LHCN-M2 (cell line): ENCODE results near the gene COX6B1. TPM values are rescaled to one million over a fixed set of nuclear protein-coding genes. Genes with fewer than 3 reads are reported as not detected.
"Not testable (repeated sequence)": the region's sequence is repeated elsewhere in the genome, so short reads cannot be mapped to it uniquely, and the experiment has no call there.

Source experiments
- DNase-seq: peaks from one replicate; pipeline ENCODE4 v3.0.0-alpha.2; 2012; ENCODE audit warnings: low read depth
- polyA plus RNA-seq: library from polyadenylated mRNA; unstranded; fragments of >200 nt; gene quantifications from one replicate; pipeline ENCODE4 v1.2.1, GENCODE V29; 2012; ENCODE audit warnings: missing spikeins
- total RNA-seq: library from RNA; depleted of rRNA; stranded (reverse); fragments of >200 nt; gene quantifications from 2 replicates; pipeline ENCODE4 v1.2.3, GENCODE V29; 2014; rRNA removed

Gene COX6B1, protein sequence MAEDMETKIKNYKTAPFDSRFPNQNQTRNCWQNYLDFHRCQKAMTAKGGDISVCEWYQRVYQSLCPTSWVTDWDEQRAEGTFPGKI
- total RNA-seq, result 383 and 482 TPM in 2 replicates
- polyA plus RNA-seq, result 832 TPM

DNA sequence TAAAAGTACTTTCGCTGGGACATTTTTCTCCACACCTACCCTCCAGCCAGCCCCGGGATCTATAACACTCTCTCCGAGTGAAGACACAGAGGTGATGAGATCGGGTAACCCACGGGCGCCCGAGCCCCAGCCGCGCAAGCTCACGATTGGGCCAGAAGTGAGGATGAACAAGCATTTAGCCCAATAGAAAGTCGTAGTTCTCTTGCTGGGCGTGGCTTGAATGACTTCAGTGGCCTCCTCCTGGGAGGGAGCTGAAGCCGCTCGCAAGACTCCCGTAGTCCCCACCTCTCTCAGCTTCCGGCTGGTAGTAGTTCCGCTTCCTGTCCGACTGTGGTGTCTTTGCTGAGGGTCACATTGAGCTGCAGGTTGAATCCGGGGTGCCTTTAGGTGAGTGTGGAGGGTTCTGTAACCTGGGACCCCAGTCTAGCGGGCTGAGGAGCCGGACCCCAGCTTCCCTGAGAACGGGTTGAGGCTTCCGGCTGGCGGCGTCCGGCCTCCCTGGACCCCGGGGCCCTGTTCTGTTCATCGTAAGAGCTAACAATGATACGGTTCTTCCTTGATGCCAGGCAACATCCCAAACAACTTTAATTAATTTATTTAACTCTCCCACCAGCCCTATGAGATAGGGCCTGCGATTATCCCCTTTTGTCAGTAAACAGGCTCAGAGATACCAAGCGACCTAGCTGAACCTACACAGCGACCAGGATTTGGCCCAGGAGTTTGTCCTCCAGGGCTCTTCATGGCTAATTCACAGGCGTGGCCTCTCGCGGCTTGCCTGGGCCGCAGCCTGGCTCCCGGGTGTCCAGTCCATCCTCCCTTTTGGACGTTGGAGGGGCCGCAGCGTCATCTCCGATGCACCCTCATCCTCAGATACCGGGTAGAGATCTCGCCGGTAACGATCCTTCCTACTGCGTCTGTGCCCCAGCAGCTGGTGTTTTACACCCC lies at the start of gene COX6B1:
TSS of gene COX6B1 (plus strand) at position 307 of the 945 bp plus-strand sequence. CDS start 2,921 bp downstream, outside the sequence.
- peak; percentile 95 for DNase-seq

DNA sequence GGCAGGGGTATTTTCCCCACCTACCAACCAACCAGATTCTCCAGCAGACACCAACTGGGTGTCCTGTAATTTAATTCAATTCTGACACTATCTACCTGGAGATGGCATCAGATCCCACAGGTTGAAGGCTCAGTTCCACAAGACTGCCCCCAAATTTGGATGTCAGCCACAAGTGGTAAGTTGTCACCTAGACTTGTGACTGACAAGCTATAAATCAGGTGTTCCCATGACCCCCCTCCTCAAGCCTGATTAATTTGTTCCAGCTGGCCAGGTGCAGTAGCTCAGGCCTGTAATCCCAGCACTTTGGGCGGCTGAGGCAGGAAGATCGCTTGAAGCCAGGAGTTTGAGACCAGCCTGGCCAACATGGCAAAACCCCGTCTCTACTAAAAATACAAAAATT lies 46.2 kb upstream of the COX6B1 start:
- no peak for DNase-seq

DNA sequence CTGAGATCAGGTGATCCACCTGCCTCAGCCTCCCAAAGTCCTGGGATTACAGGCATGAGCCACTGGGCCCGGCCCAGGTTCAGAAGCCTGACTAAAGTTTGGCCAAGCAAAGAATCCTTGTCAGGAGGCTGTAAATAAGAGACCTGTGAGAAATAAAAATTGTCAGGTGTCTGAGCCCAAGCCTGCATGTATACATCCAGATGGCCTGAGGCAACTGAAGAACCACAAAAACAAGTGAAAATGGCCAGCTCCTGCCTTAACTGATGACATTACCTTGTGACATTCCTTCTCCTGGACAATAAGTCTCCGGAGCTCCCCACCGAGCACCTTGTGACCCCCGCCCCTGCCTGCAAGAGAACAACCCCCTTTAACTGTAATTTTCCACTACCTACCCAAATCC lies 43.7 kb upstream of the COX6B1 start:
- not testable (repeated sequence) for DNase-seq

DNA sequence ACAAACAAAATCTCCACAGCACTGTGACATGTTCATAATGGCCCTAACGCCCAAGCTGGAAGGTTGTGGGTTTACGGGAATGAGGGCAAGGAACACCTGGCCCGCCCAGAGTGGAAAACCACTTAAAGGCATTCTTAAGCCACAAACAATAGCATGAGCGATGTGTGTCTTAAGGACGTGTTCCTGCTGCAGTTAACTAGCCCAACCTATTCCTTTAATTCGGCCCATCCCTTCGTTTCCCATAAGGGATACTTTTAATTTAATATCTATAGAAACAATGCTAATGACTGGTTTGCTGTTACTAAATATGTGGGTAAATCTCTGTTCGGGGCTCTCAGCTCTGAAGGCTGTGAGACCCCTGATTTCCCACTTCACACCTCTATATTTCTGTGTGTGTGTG lies 41.0 kb upstream of the COX6B1 start:
- DNase-seq, result not testable (repeated sequence)

DNA sequence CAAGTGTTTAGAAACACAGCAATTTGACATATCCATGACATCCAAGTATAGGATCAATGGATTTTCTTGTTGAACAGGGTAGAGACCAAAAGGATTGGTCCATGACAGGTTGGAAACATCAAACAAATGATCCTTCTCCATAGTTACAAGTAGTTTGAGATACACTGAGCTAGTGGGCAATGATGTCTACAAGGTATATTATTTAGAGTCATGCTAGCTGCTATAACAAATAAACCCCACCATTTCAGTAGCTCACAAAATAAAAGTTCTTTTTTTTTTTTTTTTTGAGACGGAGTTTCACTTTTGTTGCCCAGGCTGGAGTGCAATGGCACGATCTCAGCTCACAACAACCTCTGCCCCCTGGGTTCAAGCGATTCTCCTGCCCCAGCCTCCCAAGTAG lies 40.5 kb upstream of the COX6B1 start:
- no peak for DNase-seq

DNA sequence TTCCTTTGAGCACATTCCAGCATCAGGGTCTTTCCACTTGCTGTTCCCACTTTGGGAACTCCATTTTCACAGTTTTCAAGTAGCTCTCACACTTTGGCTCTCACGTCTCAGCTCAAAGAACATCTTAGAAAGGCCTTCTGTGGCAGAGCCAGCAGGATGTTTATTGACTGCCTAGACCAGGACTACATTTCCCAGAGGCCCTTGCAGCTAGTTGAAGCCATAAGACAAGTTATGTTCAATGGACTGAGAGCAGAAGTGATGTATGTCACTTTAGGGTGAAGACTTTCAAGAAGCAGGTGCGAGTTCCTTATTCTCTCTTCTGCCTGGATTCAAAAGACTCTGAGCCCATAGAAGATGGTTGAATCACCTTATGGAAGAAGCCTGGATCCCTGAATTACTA lies 39.9 kb upstream of the COX6B1 start:
- no peak for DNase-seq

DNA sequence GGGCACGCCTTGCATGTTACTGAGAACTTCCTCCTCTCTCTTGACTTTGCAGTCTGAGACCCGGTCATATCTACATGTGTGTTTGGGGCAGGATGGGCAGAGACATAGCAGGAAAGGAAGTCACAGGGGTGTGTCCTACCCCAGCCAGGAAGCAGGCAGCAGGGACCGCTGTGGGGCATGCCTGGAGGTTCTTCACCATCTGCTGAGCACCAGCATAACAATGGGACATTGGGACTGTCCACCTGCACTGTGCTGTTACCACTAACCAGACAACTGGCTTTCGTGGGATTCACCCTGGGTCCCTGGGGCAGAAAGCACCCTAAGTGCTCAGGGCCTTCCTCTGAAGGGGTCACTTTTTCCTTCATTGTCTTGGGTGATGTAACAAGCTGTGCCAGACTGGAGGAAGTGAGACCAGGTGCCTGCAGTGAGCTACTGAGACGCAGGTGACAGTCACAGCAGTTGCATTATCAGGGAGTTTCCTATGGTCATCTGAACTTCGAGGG lies 38.2 kb upstream of the COX6B1 start:
- no peak for DNase-seq

DNA sequence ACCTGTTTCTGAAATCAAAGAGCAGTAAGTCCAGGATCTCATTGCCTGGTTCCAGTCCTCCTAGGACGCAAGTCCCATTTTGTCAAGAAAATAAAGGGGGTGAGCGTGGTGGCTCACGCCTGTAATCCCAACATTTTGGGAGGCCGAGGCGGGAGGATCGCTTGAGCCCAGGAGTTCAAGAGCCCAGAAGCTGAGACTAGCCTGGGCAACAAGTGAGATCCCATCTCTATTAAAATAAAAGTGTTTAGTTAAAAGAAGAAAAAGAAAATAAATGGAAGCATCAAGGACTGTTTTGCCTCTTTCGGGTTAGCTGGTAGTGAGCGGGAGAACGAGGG lies 35.9 kb upstream of the COX6B1 start:
- no peak for DNase-seq

DNA sequence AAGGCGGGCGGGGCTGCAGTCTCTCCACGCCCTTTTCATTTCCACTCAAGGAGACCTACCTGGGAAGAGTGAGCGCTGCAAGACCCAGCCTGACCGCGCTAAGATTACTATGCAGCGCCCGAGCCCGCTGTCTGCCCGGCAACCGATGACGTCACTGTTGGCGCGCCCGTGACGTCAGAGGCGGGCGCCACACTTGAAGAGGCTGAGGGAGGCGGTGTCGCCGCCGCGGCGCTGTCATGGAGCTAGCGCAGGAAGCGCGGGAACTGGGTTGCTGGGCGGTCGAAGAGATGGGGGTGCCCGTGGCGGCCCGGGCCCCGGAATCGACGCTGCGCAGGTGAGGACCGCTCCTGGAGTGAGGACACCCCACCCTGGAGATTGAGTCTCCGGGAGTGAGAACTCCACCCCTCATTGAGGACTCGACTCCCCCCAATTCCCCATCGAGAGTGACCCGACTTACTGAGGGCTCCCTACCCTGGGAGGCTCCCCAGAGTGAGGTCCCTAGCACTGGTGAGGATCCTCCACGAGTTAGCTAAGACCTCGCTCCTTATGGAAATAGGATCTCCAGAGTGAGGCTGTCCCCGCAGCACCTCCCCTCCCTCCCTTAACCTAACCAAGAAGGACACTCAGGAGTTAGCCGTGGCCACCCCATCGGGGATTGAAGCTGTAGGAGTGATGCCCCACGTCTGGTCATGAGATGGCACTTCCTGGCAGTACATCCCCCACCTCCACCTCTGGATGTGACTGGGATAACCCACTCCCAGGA lies 35.4 kb upstream of the COX6B1 start, which contains the start of gene HAUS5:
TSS of gene HAUS5 (plus strand) at position 177 of the 763 bp plus-strand sequence. CDS start at position 237, 60 bp downstream.
- DNase-seq, result peak; percentile 86

DNA sequence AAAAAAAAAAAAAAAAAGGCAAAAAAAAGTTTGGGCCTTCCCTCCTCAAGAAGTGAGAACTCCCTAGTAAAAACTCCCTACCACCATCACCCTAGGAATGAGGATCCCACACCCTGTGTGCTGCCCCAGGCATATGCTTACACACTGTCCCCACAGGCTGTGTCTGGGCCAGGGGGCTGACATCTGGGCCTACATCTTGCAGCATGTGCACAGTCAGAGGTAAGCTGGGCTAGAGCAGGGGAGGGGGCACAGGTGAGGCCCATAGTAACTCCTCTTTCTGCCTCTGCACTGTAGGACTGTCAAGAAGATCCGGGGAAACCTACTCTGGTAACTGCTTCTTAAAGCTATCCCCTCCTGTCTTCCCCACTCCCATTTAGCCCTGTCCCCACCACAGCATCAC lies 34.5 kb upstream of the COX6B1 start:
- DNase-seq, result no peak

DNA sequence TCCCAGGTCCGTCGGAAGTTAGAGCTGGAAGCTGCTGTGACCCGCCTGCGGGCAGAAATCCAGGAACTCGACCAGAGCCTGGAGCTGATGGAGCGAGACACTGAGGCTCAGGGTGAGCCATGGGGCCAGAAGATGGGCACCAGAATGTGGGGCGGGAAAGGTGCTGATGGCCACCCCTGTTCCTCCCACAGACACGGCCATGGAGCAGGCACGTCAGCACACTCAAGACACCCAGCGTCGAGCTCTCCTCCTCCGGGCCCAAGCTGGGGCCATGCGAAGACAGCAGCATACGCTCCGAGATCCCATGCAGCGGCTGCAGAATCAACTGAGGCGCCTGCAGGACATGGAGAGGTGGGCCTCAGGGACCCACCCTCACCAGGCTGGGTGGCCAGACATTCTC lies 33.1 kb upstream of the COX6B1 start:
- DNase-seq, result no peak

DNA sequence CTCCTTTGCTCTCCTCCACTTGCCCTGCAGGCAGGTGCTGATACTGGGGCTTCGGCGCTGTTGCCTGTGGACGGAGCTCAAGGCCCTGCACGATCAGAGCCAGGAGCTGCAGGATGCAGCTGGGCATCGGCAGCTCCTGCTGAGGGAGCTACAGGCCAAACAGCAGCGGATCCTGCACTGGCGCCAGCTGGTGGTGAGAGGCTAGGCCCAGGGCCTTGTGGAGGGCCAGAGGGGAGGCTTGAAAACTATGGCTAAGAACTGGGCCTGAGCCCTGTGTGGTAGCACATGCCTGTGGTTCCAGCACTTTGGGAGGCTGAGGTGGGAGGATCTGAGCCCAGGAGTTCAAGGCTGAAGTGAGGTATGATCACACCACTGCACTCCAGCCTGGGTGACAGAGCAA lies 29.3 kb upstream of the COX6B1 start:
- no peak for DNase-seq

DNA sequence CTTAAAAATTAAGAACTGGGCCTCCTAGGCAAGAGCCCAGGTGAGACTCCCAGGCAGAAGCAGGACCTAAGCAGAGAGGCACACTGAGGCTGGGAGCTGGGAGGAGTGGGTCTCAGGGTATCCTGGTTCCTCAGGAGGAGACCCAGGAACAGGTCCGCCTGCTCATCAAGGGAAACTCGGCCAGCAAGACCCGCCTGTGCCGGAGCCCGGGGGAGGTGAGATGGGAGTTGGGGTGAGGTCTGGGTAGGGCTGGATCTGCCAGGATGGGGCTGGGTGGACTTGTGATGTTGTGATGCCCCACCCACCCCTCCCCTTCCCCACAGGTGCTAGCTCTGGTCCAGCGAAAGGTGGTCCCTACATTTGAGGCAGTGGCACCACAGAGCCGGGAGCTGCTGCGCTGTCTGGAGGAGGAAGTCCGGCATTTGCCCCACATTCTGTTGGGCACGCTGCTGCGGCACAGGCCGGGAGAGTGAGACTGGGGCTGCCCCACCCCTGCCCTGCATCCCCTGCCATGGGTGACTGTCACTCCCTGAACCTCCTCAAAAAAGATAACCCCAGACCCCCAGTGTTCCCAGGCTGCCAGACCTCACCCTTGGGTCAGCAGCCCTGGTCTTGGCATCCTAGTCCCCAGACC lies 28.7 kb upstream of the COX6B1 start:
- DNase-seq, result no peak

DNA sequence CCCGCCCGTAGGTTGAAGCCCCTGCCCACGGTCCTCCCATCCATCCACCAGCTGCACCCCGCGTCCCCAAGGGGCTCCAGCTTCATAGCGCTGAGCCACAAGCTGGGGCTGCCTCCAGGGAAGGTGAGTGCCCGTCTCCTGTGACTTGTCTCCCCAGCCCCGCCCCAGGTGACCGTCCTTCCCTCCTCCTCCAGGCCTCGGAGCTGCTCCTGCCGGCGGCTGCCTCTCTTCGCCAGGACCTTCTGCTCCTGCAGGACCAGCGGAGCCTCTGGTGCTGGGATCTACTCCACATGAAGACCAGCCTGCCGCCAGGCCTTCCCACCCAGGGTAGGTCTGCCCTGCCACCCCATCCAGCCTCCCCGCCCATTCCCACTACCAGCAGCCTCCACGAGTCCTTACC lies 28.1 kb upstream of the COX6B1 start:
- DNase-seq, result no peak

DNA sequence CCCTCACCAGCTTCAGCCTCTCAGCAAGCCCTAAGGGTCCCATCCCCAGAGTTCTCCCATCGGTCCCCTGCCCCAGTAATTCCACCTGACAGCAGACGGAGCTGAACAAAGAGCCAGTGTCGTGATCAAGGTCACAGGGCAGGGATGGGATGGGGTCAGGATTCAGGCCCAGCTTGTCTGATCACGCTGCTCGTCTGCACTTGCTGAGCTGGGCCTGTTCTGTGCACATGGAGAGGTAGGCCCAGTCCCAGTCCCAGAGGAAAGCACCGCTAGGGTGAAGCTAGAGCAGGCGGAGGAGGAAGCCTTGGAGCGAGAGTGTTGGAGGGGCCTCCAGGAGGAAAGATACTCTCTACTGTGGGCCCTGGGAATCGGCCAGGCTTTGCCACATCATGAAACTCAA lies 26.4 kb upstream of the COX6B1 start:
- no peak for DNase-seq

DNA sequence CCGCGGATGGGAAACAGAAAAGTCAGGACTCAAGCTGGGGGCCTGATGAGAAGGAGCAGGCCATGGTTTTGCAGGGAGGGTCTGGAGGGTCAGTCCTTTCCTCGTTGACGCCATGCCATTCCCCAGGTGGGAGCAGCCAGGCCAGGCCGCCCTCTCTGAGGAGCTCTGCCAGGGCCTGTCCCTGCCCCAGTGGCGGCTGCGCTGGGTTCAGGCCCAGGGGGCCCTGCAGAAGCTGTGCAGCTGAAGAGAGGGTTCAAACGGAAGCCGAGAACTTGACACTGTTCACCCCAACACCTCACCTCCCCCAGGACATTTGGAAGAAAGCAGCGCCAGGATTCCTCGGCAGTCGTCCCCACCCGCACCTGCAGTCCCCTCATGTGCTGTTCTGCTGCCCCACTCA lies 25.4 kb upstream of the COX6B1 start:
- DNase-seq, result no peak

DNA sequence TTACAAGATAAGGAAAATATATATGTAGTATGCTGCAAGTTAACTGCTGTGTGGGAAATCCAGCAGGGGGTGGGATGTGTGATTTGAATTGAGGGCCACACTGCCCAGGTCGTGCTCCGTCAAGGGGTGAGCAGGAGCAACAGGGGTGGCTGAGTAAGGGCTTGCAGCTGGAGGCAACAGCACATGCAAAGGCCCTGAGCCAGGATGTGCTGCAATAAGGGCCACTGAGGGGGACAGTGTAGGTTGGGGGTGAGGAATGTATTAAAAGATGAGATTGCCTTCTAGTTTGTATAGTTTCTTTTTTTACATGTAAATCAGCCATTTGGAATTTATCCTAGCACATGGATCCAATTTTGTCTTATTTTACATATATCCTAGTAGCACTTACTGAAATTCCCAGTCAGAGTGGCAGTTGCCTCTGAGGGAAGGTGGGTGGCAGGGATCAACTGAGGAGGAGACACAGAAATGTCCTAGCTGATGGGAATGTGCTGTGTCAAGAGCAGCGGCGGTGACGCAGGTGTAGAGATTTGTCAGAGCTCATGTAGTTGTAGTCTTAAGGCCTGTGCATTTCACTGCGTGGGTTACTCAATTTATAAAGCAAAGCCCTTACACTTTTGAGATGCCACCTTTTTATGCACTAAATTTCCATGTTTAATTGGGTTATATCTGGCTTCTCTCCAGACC lies 24.7 kb upstream of the COX6B1 start:
- DNase-seq, result no peak

DNA sequence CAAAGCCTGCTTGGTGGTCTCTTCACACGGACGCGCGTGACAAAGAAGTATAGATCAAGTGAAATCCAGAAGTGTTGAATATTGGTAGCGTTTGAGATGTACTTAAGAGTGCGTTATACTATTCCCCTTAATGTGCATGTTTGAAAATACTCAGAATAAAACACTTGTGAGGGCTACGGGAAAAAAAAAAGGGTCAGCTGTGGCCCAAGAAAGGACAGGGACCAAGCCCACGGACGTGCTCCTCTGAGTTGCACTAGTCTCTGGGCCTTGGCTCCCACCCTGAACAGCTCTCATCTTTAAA lies 19.9 kb upstream of the COX6B1 start:
- no peak for DNase-seq

DNA sequence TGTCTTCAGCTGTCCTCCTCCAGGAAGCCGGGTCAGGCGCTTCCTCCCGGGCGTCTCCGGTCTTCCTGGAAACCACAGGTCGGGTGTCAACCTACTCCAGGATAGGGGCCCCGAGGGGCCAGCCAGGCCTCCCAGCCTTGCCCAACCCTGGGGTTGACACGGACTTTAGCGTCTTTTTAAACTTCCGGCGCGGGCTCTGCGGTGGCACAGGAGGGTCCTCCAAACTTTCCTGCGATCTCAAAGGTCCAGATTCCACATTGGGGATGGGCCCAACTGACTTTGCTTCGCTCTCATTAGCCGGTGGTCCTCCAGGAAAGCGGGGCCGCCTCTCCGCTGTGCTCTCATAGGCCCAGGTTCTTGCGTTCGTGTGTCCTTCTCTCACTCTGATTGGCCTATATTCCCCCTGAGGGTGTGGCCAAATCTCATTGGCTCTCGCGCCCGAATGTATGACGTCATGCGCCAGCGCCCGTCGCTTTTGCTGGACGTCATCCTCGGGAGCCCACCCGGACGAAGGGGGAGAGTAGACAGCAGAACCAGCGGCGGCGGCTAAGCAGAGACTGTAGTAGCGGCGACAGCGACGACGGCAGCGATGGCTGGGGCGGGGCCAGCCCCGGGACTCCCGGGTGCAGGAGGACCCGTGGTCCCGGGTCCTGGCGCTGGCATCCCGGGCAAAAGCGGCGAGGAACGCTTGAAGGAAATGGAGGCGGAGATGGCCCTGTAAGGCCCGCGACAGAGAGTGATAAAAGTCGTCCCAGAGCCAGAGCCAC lies 19.4 kb upstream of the COX6B1 start, which contains the start of gene RBM42:
TSS of gene RBM42 (plus strand) at position 472 of the 767 bp plus-strand sequence. CDS start at position 590, 118 bp downstream.
- peak; percentile 100 for DNase-seq

DNA sequence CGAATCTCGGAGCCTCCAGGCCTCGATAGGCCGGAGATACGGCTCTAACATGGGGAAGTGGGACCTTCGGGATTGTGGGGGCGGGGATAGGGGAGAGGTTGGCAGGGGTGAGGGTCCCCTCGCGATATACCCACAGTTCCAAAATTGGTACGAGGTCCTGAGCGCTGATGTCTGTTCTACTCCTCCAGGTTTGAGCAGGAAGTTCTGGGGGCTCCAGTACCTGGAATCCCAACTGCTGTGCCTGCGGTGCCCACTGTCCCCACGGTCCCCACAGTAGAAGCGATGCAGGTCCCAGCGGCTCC lies 18.8 kb upstream of the COX6B1 start:
- DNase-seq, result no peak
